GM12872 (cell line): ENCODE data around the gene PRKCE.

Experiments
- CTCF ChIP-seq: IDR thresholded peaks from 3 replicates; pipeline ENCODE4 v1.5.1; 2011; ENCODE audit warnings: low read depth, mild to moderate bottlenecking, low read length, moderate library complexity; ENCODE audit not compliant: insufficient read depth

Gene PRKCE

GRCh38 chr2:45692566-45692965 is 41.1 kb downstream of the PRKCE start:
- no peak for TF ChIP-seq CTCF

- TF ChIP-seq CTCF = no peak
Measured at GRCh38 chr2:45696708-45697107, 45.2 kb downstream of the PRKCE start.

GRCh38 chr2:45697190-45697589 is 45.7 kb downstream of the PRKCE start:
- TF ChIP-seq CTCF = no peak

GRCh38 chr2:45698554-45698953 is 47.1 kb downstream of the PRKCE start:
- no peak for TF ChIP-seq CTCF

GRCh38 chr2:45699032-45699658 is 47.7 kb downstream of the PRKCE start:
- TF ChIP-seq CTCF = no peak

- no peak for TF ChIP-seq CTCF
Measured at GRCh38 chr2:45700407-45701013, 49.0 kb downstream of the PRKCE start.

- no peak for TF ChIP-seq CTCF
Measured at GRCh38 chr2:45705233-45705632, 53.8 kb downstream of the PRKCE start.
